HepG2 (cell line): ENCODE results near the gene ATP8B1. TPM values are rescaled to one million over a fixed set of nuclear protein-coding genes. Genes with fewer than 3 reads are reported as not detected.

Experiments
- ATAC-seq: fragments of 200-7000 bp; cut with Tn5 transposase; 3 replicates; pipeline ENCODE4 v1.9.1; 2020; ENCODE audit warnings: mild to moderate bottlenecking, moderate library complexity
- BruUV-seq: library from RNA; stranded (reverse); fragments of 400-500 nt; replicated peaks from 2 replicates; lab custom pipeline; 2021; lab: Mats Ljungman, UMichigan
- CTCF ChIA-PET: fragments of 300-600 bp; formaldehyde crosslinking; extraction: SDS; loops from one replicate; lab custom pipeline; 2021; ENCODE audit warnings: low total read pairs, inconsistent platforms, low intra/inter-chr PET ratio; lab: Yijun Ruan, JAX
- POLR2A ChIA-PET: fragments of 350-600 bp; sonication (Branson Sonifier 250); formaldehyde crosslinking; loops from one replicate; lab custom pipeline; 2020; ENCODE audit warnings: antibody characterized with exemption, inconsistent platforms; lab: Yijun Ruan, JAX
- DNase-seq: peaks from one replicate; pipeline ENCODE4 v3.0.0-alpha.2; 2015; ENCODE audit warnings: low spot score
- FAIRE-seq: peaks from 3 replicates; lab custom pipeline; 2011; peaks lifted over from hg19 to GRCh38; lab: Jason Lieb, UNC
- H2AFZ ChIP-seq: one replicate; pipeline ENCODE4 v1.6.1; 2011; ENCODE audit warnings: low read length, inconsistent platforms
- H3K27ac ChIP-seq: fragments of 300-600 bp; 3 replicates; pipeline ENCODE4 v1.8.0; 2011; ENCODE audit warnings: mixed run types, mild to moderate bottlenecking, mixed read lengths, low read length, inconsistent platforms; ENCODE audit not compliant: insufficient read depth; ENCODE audit errors: extremely low read length
- H3K27me3 ChIP-seq, 2 experiments: fragments of 200-600 bp in 1 of 2; 2 replicates in 1 of 2; 3 replicates in 1 of 2; pipeline versions ENCODE4 v1.6.0 to v1.8.0; 2011; ENCODE audit warnings: low read length in 2 of 2, mild to moderate bottlenecking in 2 of 2, moderate library complexity in 2 of 2, inconsistent platforms in 1 of 2; ENCODE audit not compliant: insufficient read depth in 2 of 2, control insufficient read depth in 1 of 2
- H3K36me3 ChIP-seq, 2 experiments: fragments of 200-600 bp in 1 of 2; replicated peaks in 1 of 2; 2 replicates in 1 of 2; 3 replicates in 1 of 2; pipeline versions ENCODE4 v1.5.1 to v1.8.0; 2011; ENCODE audit warnings: low read length in 2 of 2, inconsistent platforms in 1 of 2; ENCODE audit not compliant: insufficient read depth in 2 of 2, control insufficient read depth in 1 of 2
- H3K4me1 ChIP-seq: 2 replicates; pipeline ENCODE4 v1.5.1; 2012; ENCODE audit warnings: low read length, inconsistent platforms; ENCODE audit not compliant: insufficient read depth
- H3K4me2 ChIP-seq: 2 replicates; pipeline ENCODE4 v1.6.0; 2011; ENCODE audit warnings: low read depth, low read length, inconsistent platforms
- H3K4me3 ChIP-seq, 3 experiments: fragments of 200-600 bp in 1 of 3; sonication (generic), shearing (Covaris generic) in 1 of 3; replicated peaks in 1 of 3; 2 replicates each; pipeline ENCODE4 v1.5.1; 2011 to 2016; ENCODE audit warnings: low read length in 3 of 3, inconsistent platforms in 2 of 3, low read depth in 2 of 3, mild to moderate bottlenecking in 2 of 3, control low read depth in 1 of 3, mixed read lengths in 1 of 3; ENCODE audit not compliant: insufficient read depth in 1 of 3
- H3K79me2 ChIP-seq: one replicate; pipeline ENCODE4 v1.6.1; 2011; ENCODE audit warnings: low read length, inconsistent platforms; ENCODE audit not compliant: insufficient read depth
- H3K9ac ChIP-seq: 2 replicates; pipeline ENCODE4 v1.6.0; 2011; ENCODE audit warnings: mild to moderate bottlenecking, low read depth, low read length, inconsistent platforms; ENCODE audit not compliant: insufficient read depth
- H3K9me3 ChIP-seq: 2 replicates; pipeline ENCODE4 v1.5.1; 2012; ENCODE audit warnings: mild to moderate bottlenecking, low read length
- H4K20me1 ChIP-seq: 2 replicates; pipeline ENCODE4 v1.6.0; 2011; ENCODE audit warnings: inconsistent platforms, mild to moderate bottlenecking, low read length, moderate library complexity; ENCODE audit not compliant: insufficient read depth
- ATRX ChIP-seq: sonication (generic); formaldehyde crosslinking; IDR thresholded peaks from 2 replicates; pipeline ENCODE4 v1.4.0; 2020; ENCODE audit warnings: missing genetic modification reagents, borderline replicate concordance
- BORCS8-MEF2B ChIP-seq: sonication (generic); formaldehyde crosslinking; IDR thresholded peaks from 2 replicates; pipeline ENCODE4 v1.8.0; 2022; ENCODE audit warnings: mild to moderate bottlenecking, missing genetic modification reagents
- CC2D1A ChIP-seq: sonication (generic); formaldehyde crosslinking; IDR thresholded peaks from 2 replicates; pipeline ENCODE4 v1.8.1; 2023; ENCODE audit warnings: mild to moderate bottlenecking, missing genetic modification reagents
- DPF2 ChIP-seq: sonication (generic); formaldehyde crosslinking; IDR thresholded peaks from 2 replicates; pipeline ENCODE4 v1.4.0; 2020; ENCODE audit warnings: mild to moderate bottlenecking, low read depth, missing genetic modification reagents, borderline replicate concordance
- NFKB2 ChIP-seq: sonication (generic); formaldehyde crosslinking; IDR thresholded peaks from 2 replicates; pipeline ENCODE4 v1.4.0; 2020; ENCODE audit warnings: missing genetic modification reagents, borderline replicate concordance
- NR2C2 ChIP-seq: sonication (generic); formaldehyde crosslinking; IDR thresholded peaks from 2 replicates; pipeline ENCODE4 v1.4.0; 2020; ENCODE audit warnings: missing genetic modification reagents, mild to moderate bottlenecking, moderate library complexity, borderline replicate concordance
- PAWR ChIP-seq: sonication (generic); formaldehyde crosslinking; IDR thresholded peaks from 2 replicates; pipeline ENCODE4 v1.4.0; 2020; ENCODE audit warnings: missing genetic modification reagents, mild to moderate bottlenecking, borderline replicate concordance
- PRDM4 ChIP-seq: sonication (generic); formaldehyde crosslinking; IDR thresholded peaks from 2 replicates; pipeline ENCODE4 v1.9.0; 2021; ENCODE audit warnings: missing genetic modification reagents, borderline replicate concordance
- REXO4 ChIP-seq: sonication (generic); formaldehyde crosslinking; IDR thresholded peaks from 2 replicates; pipeline ENCODE4 v1.8.0; 2022; ENCODE audit warnings: missing genetic modification reagents, mild to moderate bottlenecking, borderline replicate concordance
- RFX5 ChIP-seq: IDR thresholded peaks from 2 replicates; pipeline ENCODE4 v1.6.1; 2011; ENCODE audit warnings: low read depth, low read length, improper control_type of control experiment
- ZBTB4 ChIP-seq: sonication (generic); formaldehyde crosslinking; IDR thresholded peaks from 2 replicates; pipeline ENCODE4 v1.4.0; 2020; ENCODE audit warnings: missing genetic modification reagents, mild to moderate bottlenecking, borderline replicate concordance
- ZNF496 ChIP-seq: sonication (generic); formaldehyde crosslinking; IDR thresholded peaks from 2 replicates; pipeline ENCODE4 v1.8.1; 2023; ENCODE audit warnings: mild to moderate bottlenecking, moderate library complexity, missing genetic modification reagents; ENCODE audit not compliant: insufficient replicate concordance
- ZNF552 ChIP-seq: sonication (generic); formaldehyde crosslinking; IDR thresholded peaks from 2 replicates; pipeline ENCODE4 v1.9.0; 2022; ENCODE audit warnings: missing genetic modification reagents, mild to moderate bottlenecking, borderline replicate concordance
- ZSCAN20 ChIP-seq: sonication (generic); formaldehyde crosslinking; IDR thresholded peaks from 2 replicates; pipeline ENCODE4 v1.4.0; 2020; ENCODE audit warnings: missing genetic modification reagents, mild to moderate bottlenecking, borderline replicate concordance
- WGBS: methylation state at CpG from one replicate; pipeline ENCODE4 v1.1.6; 2017; ENCODE audit warnings: low lambda C conversion rate; 5-methylcytosine and 5-hydroxymethylcytosine counted together
- in situ Hi-C: cut with HindIII; loops from 2 replicates; pipeline ENCODE4 v1.10.0; 2017; ENCODE audit warnings: low pct_unique_long_range_greater_than_20kb; ENCODE audit not compliant: extremely low pct_ligation_motif_present
- intact Hi-C: fragments of 100-400 bp; cut with micrococcal nuclease; formaldehyde crosslinking; loops from one replicate; pipeline ENCODE4 v1.10.0; 2022; ENCODE audit not compliant: unreplicated experiment
- polyA plus RNA-seq, 8 experiments: library from polyadenylated mRNA; depleted of rRNA in 3 of 8; stranded (reverse) in 7 of 8; unstranded in 1 of 8; fragments of >200 nt; fragmentation: Illumina TruSeq in 4 of 8; extraction: Trizol in 4 of 8; gene quantifications; 2 replicates each; pipeline versions ENCODE4 v1.2.1 to v1.2.3, GENCODE V29; 2011 to 2016; ENCODE audit warnings: low read depth in 4 of 8, missing spikeins in 1 of 8, mixed read lengths in 1 of 8; ENCODE audit not compliant: insufficient read depth in 1 of 8
- total RNA-seq, 5 experiments: library from RNA; depleted of rRNA; stranded (reverse); fragments of >200 nt; fragmentation: Illumina TruSeq; extraction: Trizol; gene quantifications; 2 replicates each; pipeline ENCODE4 v1.2.3, GENCODE V29; 2016; ENCODE audit warnings: low read depth in 1 of 5

The ATP8B1 gene
- total and polyA plus RNA-seq, 2 of the 13 experiments (the other 11 are each of a cell fraction or from before 2014, with no cell fraction given): 2.8 to 4.0 TPM

- Histone ChIP-seq H3K27me3 (no peaks in the 10 kb centered on the region), H3K79me2 (no peaks in the 10 kb centered on the region), H4K20me1 (no peaks in the 10 kb centered on the region; the same call in 1 of the 2 replicates), H3K27ac (no peak overlapping the region), H3K4me3 (no peak overlapping the region), H2AFZ (no peak overlapping the region), H3K9ac (no peak overlapping the region), H3K9me3 (no peaks in the 10 kb centered on the region), H3K4me2 (no peak overlapping the region), H3K4me1 (no peaks in the 10 kb centered on the region), H3K36me3 (peaks cover 0 to 7% of the 10 kb centered on the region in 2 experiments; a peak in 1 of 5 replicates)
- POLR2A ChIA-PET: no interaction called here
- no peak for DNase-seq
- no peak for FAIRE-seq
- WGBS: 60% methylated on average over 11 of the region's 11 CpGs
- in situ Hi-C loops (no loop called here), intact Hi-C loops (no loop called here)
- CTCF ChIA-PET: no interaction called here
- BruUV-seq: no TSS peak
- ATAC-seq: no peak
- TF ChIP-seq ATRX (CRISPR knock-in tag) (no peak), DPF2 (CRISPR knock-in tag) (no peak), PRDM4 (CRISPR knock-in tag) (no peak), ZSCAN20 (CRISPR knock-in tag) (no peak), REXO4 (CRISPR knock-in tag) (no peak), ZBTB4 (CRISPR knock-in tag) (no peak), RFX5 (no peak), PAWR (CRISPR knock-in tag) (no peak), ZNF552 (no peak), BORCS8-MEF2B (CRISPR knock-in tag) (no peak), CC2D1A (CRISPR knock-in tag) (no peak), NR2C2 (CRISPR knock-in tag) (no peak), ZNF496 (CRISPR knock-in tag) (no peak), NFKB2 (no peak)
- TF ChIP-seq, all 625 proteins: peak for 0
These were observed 74.1 kb downstream of the ATP8B1 start for GRCh38 chr18:57728941-57729511.
